Measurements from ENCODE around the gene UNK.
"Not testable (repeated sequence)": the region's sequence is repeated elsewhere in the genome, so short reads cannot be mapped to it uniquely, and the experiment has no call there.

UNK gene

GRCh38 chr17:75870228-75870627 lies 85.6 kb downstream of the UNK start:
- DNase-seq (ENCODE audit: low spot score): not testable (repeated sequence)

- no peak for DNase-seq (ENCODE audit: low spot score)
These were observed 88.1 kb downstream of the UNK start for GRCh38 chr17:75872434-75873351.

DNA sequence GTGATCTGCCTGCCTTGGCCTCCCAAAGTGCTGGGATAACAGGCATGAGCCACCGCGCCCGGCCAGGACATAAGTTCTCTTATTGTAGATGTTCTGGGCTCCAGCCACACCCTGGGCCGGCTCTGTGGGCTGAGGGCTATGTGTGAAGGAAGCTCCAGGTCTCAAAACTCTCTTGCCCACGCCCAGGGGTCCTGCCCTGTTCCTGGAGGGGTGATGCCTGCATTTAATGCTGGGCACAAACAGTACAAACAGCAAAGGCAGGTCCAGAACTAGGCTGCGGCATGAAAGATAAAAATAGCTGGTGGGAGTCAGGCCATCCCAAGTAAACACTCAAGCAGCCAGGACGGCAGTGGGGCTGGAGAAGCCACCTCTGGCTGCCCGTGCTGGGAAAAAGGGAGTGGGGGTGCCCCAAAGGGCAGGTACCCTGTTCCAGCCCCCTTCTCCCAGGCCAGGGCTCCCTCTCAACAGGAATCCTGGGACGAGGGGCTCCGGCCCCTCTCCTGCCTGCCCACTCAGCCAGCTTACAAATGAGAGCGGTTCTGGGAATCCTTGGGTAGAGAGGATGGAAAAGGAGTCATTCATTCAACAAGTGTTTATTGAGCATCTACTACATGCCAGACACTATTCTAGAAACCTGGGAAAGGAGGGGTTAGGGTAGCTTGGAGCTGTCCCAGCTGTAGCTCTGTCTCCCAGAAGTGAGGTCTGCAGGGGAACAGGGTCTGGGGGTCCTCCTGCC lies 89.1 kb downstream of the UNK start:
- DNase-seq (ENCODE audit: low spot score): no peak

- no peak for DNase-seq (ENCODE audit: low spot score)
These were observed 89.9 kb downstream of the UNK start for GRCh38 chr17:75874323-75875181.
